HEK293 (cell line): Measurements from ENCODE around the gene GP9.

ENCODE experiments used
- CTCF ChIA-PET: fragments of 350-600 bp; formaldehyde crosslinking; extraction: SDS; loops from one replicate; lab custom pipeline; 2021; ENCODE audit warnings: antibody characterized with exemption; lab: Yijun Ruan, JAX
- POLR2A ChIA-PET: fragments of 300-600 bp; formaldehyde crosslinking; extraction: SDS; loops from one replicate; lab custom pipeline; 2020; ENCODE audit warnings: antibody characterized with exemption, inconsistent platforms; lab: Yijun Ruan, JAX
- H3K27ac ChIP-seq: fragments of 200-500 bp; sonication (Bioruptor generic); 2 replicates; pipeline ENCODE4 v1.5.1; 2014; ENCODE audit warnings: low read depth, low read length, control low read depth, inconsistent platforms; ENCODE audit errors: extremely low read depth
- H3K36me3 ChIP-seq, 2 experiments: fragments of 200-500 bp in 1 of 2; sonication (Bioruptor generic) in 1 of 2; 1 replicate in 1 of 2; 2 replicates in 1 of 2; pipeline ENCODE4 v1.5.1; 2014 to 2017; ENCODE audit warnings: inconsistent platforms in 2 of 2, low read length in 2 of 2; ENCODE audit not compliant: control insufficient read depth in 2 of 2, insufficient read depth in 1 of 2
- H3K4me1 ChIP-seq: fragments of 200-500 bp; sonication (Bioruptor generic); 2 replicates; pipeline ENCODE4 v1.5.1; 2014; ENCODE audit warnings: mild to moderate bottlenecking, low read length, inconsistent platforms; ENCODE audit not compliant: control insufficient read depth, insufficient read depth
- H3K4me3 ChIP-seq: 2 replicates; pipeline ENCODE4 v1.5.1; 2011; ENCODE audit warnings: low read depth, mild to moderate bottlenecking, control low read depth, low read length, moderate library complexity
- H3K9me3 ChIP-seq: fragments of 200-500 bp; sonication (Bioruptor generic); 2 replicates; pipeline ENCODE4 v1.5.1; 2014; ENCODE audit warnings: low read depth, low read length, inconsistent platforms; ENCODE audit not compliant: control insufficient read depth, insufficient read depth
- BCL11A ChIP-seq: fragments of 450-650 bp; formaldehyde crosslinking; IDR thresholded peaks from 2 replicates; pipeline ENCODE4 v1.5.1; 2016; ENCODE audit warnings: low read depth, missing biosample characterization, missing genetic modification characterization
- KLF16 ChIP-seq: fragments of 450-650 bp; formaldehyde crosslinking; IDR thresholded peaks from 2 replicates; pipeline ENCODE4 v1.5.1; 2017; ENCODE audit warnings: missing biosample characterization, missing genetic modification characterization
- PRDM4 ChIP-seq: fragments of 450-650 bp; formaldehyde crosslinking; IDR thresholded peaks from 2 replicates; pipeline ENCODE4 v1.5.1; 2017; ENCODE audit warnings: missing biosample characterization, missing genetic modification characterization
- YY1 ChIP-seq: fragments of 450-650 bp; formaldehyde crosslinking; IDR thresholded peaks from 2 replicates; pipeline ENCODE4 v1.5.1; 2018; ENCODE audit warnings: missing biosample characterization, missing genetic modification characterization
- ZBTB17 ChIP-seq: fragments of 450-650 bp; formaldehyde crosslinking; IDR thresholded peaks from 2 replicates; pipeline ENCODE4 v1.5.1; 2016; ENCODE audit warnings: missing biosample characterization, missing genetic modification characterization
- ZBTB8A ChIP-seq: fragments of 450-650 bp; formaldehyde crosslinking; IDR thresholded peaks from 2 replicates; pipeline ENCODE4 v1.5.1; 2016; ENCODE audit warnings: missing biosample characterization, missing genetic modification characterization
- ZFP37 ChIP-seq: fragments of 450-650 bp; formaldehyde crosslinking; IDR thresholded peaks from 2 replicates; pipeline ENCODE4 v1.5.1; 2016; ENCODE audit warnings: missing biosample characterization, missing genetic modification characterization
- ZFP41 ChIP-seq: fragments of 450-650 bp; formaldehyde crosslinking; IDR thresholded peaks from 2 replicates; pipeline ENCODE4 v1.5.1; 2016; ENCODE audit warnings: missing biosample characterization, missing genetic modification characterization, borderline replicate concordance
- ZFP69B ChIP-seq: fragments of 450-650 bp; formaldehyde crosslinking; IDR thresholded peaks from 2 replicates; pipeline ENCODE4 v1.5.1; 2016; ENCODE audit warnings: missing biosample characterization, missing genetic modification characterization
- ZNF248 ChIP-seq: fragments of 450-650 bp; formaldehyde crosslinking; IDR thresholded peaks from 2 replicates; pipeline ENCODE4 v1.5.1; 2017; ENCODE audit warnings: missing biosample characterization, missing genetic modification characterization
- ZNF280D ChIP-seq: fragments of 450-650 bp; formaldehyde crosslinking; IDR thresholded peaks from 2 replicates; pipeline ENCODE4 v1.5.1; 2016; ENCODE audit warnings: missing biosample characterization, missing genetic modification characterization
- ZNF548 ChIP-seq: fragments of 450-650 bp; formaldehyde crosslinking; IDR thresholded peaks from 2 replicates; pipeline ENCODE4 v1.5.1; 2016; ENCODE audit warnings: missing biosample characterization, missing genetic modification characterization
- ZNF558 ChIP-seq: fragments of 450-650 bp; formaldehyde crosslinking; IDR thresholded peaks from 2 replicates; pipeline ENCODE4 v1.5.1; 2016; ENCODE audit warnings: missing biosample characterization, missing genetic modification characterization
- ZNF610 ChIP-seq: fragments of 450-650 bp; formaldehyde crosslinking; IDR thresholded peaks from 2 replicates; pipeline ENCODE4 v1.5.1; 2016; ENCODE audit warnings: missing biosample characterization, missing genetic modification characterization, borderline replicate concordance
- ZNF626 ChIP-seq: fragments of 450-650 bp; sonication (Bioruptor Pico); formaldehyde crosslinking; IDR thresholded peaks from 2 replicates; pipeline ENCODE4 v1.5.1; 2018; ENCODE audit warnings: missing biosample characterization, missing genetic modification characterization, inconsistent platforms
- ZNF654 ChIP-seq: fragments of 450-650 bp; formaldehyde crosslinking; IDR thresholded peaks from 2 replicates; pipeline ENCODE4 v1.5.1; 2016; ENCODE audit warnings: low read depth, missing biosample characterization, missing genetic modification characterization
- ZNF791 ChIP-seq: fragments of 450-650 bp; formaldehyde crosslinking; IDR thresholded peaks from 2 replicates; pipeline ENCODE4 v1.5.1; 2016; ENCODE audit warnings: missing biosample characterization, missing genetic modification characterization
- ZSCAN18 ChIP-seq: fragments of 450-650 bp; formaldehyde crosslinking; IDR thresholded peaks from 2 replicates; pipeline ENCODE4 v1.5.1; 2016; ENCODE audit warnings: missing biosample characterization, missing genetic modification characterization
- ZSCAN30 ChIP-seq: fragments of 450-650 bp; IDR thresholded peaks from 2 replicates; pipeline ENCODE4 v1.5.1; 2018; ENCODE audit warnings: missing biosample characterization, mild to moderate bottlenecking, missing genetic modification characterization, moderate library complexity
- ZXDB ChIP-seq: fragments of 450-650 bp; formaldehyde crosslinking; IDR thresholded peaks from 2 replicates; pipeline ENCODE4 v1.5.1; 2016; ENCODE audit warnings: missing biosample characterization, missing genetic modification characterization
- TF ChIP-seq, protein P1 (sequence below): fragments of 450-650 bp; formaldehyde crosslinking; IDR thresholded peaks from 2 replicates; pipeline ENCODE4 v1.5.1; 2016; ENCODE audit warnings: missing biosample characterization, missing genetic modification characterization, low read depth
- TF ChIP-seq, protein P2 (sequence below): fragments of 450-650 bp; formaldehyde crosslinking; IDR thresholded peaks from 2 replicates; pipeline ENCODE4 v1.5.1; 2016; ENCODE audit warnings: missing biosample characterization, missing genetic modification characterization

Gene GP9

DNA sequence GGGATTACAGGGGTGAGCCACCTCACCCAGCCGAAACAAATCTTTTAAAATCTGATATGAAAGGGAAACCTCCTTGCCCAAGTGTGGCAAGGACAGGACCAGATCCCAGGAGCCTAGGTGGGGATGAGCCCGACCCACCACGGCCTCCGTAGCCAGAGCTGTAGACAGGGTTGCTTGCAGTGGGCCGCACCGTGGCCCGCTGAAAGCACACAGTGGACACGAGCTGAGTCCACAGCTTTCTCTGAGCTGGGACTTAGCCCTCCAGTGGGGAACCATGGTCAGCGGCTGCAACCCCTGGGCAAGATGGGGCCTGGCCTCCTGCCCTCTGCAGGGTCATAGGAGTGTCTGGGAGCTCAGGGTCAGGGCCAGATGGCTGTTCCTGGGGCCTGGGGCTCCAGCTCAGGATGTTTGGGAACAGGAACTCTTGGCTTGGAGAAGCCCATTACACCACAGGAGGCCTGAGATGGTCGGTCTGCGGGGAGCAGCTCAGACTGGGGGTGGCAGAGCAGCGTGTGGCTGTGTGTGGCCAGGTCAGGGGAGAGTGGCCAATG is 24.7 kb downstream of the GP9 start:
- Histone ChIP-seq H3K4me3 (no peak overlapping the region), H3K9me3 (no peaks in the 10 kb centered on the region), H3K36me3 (no peaks in the 10 kb centered on the region), H3K4me1 (no peaks in the 10 kb centered on the region), H3K27ac (no peak overlapping the region)
- ChIA-PET CTCF (no interaction called here), POLR2A (no interaction called here)
- no peak for TF ChIP-seq ZSCAN18
- no peak for TF ChIP-seq ZFP37 (tag by site-specific recombination)
- TF ChIP-seq ZXDB (tag by site-specific recombination): no peak

GRCh38 chr3:129085818-129086217 is 25.2 kb downstream of the GP9 start:
- TF ChIP-seq BCL11A (tag by site-specific recombination) (no peak), ZNF248 (tag by site-specific recombination) (no peak), ZNF791 (tag by site-specific recombination) (no peak), ZNF280D (no peak), ZNF558 (tag by site-specific recombination) (no peak), ZNF548 (tag by site-specific recombination) (no peak), ZBTB8A (tag by site-specific recombination) (no peak), ZFP41 (tag by site-specific recombination) (no peak), YY1 (tag by site-specific recombination) (no peak), ZNF654 (tag by site-specific recombination) (no peak), KLF16 (no peak)
- TF ChIP-seq, protein P1, sequence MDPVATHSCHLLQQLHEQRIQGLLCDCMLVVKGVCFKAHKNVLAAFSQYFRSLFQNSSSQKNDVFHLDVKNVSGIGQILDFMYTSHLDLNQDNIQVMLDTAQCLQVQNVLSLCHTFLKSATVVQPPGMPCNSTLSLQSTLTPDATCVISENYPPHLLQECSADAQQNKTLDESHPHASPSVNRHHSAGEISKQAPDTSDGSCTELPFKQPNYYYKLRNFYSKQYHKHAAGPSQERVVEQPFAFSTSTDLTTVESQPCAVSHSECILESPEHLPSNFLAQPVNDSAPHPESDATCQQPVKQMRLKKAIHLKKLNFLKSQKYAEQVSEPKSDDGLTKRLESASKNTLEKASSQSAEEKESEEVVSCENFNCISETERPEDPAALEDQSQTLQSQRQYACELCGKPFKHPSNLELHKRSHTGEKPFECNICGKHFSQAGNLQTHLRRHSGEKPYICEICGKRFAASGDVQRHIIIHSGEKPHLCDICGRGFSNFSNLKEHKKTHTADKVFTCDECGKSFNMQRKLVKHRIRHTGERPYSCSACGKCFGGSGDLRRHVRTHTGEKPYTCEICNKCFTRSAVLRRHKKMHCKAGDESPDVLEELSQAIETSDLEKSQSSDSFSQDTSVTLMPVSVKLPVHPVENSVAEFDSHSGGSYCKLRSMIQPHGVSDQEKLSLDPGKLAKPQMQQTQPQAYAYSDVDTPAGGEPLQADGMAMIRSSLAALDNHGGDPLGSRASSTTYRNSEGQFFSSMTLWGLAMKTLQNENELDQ (tag by site-specific recombination): no peak
- Histone ChIP-seq H3K4me3 (no peak overlapping the region), H3K27ac (no peak overlapping the region), H3K36me3 (no peaks in the 10 kb centered on the region), H3K9me3 (no peaks in the 10 kb centered on the region), H3K4me1 (no peaks in the 10 kb centered on the region)
- ChIA-PET CTCF (no interaction called here), POLR2A (no interaction called here)

GRCh38 chr3:129087138-129087702 is 26.6 kb downstream of the GP9 start:
- no peak overlapping the region for H3K4me3 ChIP-seq
- no peak overlapping the region for H3K27ac ChIP-seq
- H3K36me3 ChIP-seq: peaks cover 0 to 6% of the 10 kb centered on the region in 2 experiments; a peak in 2 of 3 replicates
- CTCF ChIA-PET: interaction anchor here (0.8 to 1.0 kb wide), 2 partner anchors 33 to 117 kb away, joined by 3 to 5 read pairs; no protein-coding TSS in a partner anchor
- POLR2A ChIA-PET: no interaction called here
- no peaks in the 10 kb centered on the region for H3K9me3 ChIP-seq
- H3K4me1 ChIP-seq: no peaks in the 10 kb centered on the region
- TF ChIP-seq ZSCAN30 (tag by site-specific recombination): no peak
- TF ChIP-seq ZNF626 (tag by site-specific recombination): no peak
- no peak for TF ChIP-seq PRDM4 (tag by site-specific recombination)
- no peak for TF ChIP-seq ZNF610 (tag by site-specific recombination)
- no peak for TF ChIP-seq ZFP69B
- TF ChIP-seq ZBTB17 (tag by site-specific recombination): no peak
- TF ChIP-seq, protein P2, sequence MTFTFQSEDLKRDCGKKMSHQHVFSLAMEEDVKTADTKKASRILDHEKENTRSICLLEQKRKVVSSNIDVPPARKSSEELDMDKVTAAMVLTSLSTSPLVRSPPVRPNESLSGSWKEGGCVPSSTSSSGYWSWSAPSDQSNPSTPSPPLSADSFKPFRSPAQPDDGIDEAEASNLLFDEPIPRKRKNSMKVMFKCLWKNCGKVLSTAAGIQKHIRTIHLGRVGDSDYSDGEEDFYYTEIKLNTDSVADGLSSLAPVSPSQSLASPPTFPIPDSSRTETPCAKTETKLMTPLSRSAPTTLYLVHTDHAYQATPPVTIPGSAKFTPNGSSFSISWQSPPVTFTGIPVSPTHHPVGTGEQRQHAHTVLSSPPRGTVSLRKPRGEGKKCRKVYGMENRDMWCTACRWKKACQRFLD (tag by site-specific recombination): no peak
